OCI-LY7 (cell line): ENCODE data around the gene TEDC1. TPM values are rescaled to one million over a fixed set of nuclear protein-coding genes. Genes with fewer than 3 reads are reported as not detected.

Source experiments
- BruUV-seq: library from RNA; stranded (reverse); fragments of 400-500 nt; replicated peaks from 2 replicates; lab custom pipeline; 2021; lab: Mats Ljungman, UMichigan
- CTCF ChIA-PET: fragments of 300-600 bp; sonication (Branson Sonifier 250); formaldehyde crosslinking; loops from one replicate; lab custom pipeline; 2022; ENCODE audit warnings: antibody characterized with exemption; ENCODE audit not compliant: unreplicated experiment; lab: Charles Lee
- POLR2A ChIA-PET: fragments of 300-600 bp; sonication (Branson Sonifier 250); formaldehyde crosslinking; loops from one replicate; lab custom pipeline; 2022; ENCODE audit warnings: antibody characterized with exemption; lab: Charles Lee
- DNase-seq: peaks from one replicate; pipeline ENCODE4 v3.0.0-alpha.2; 2015; ENCODE audit warnings: low spot score
- H2AFZ ChIP-seq: fragments of 200-600 bp; sonication (generic), shearing (Covaris generic); 2 replicates; pipeline ENCODE4 v1.6.1; 2014; ENCODE audit warnings: mild to moderate bottlenecking, antibody characterized with exemption, low read length, moderate library complexity
- H3K27ac ChIP-seq: fragments of 200-600 bp; sonication (generic); 2 replicates; pipeline ENCODE4 v1.5.1; 2014; ENCODE audit warnings: mixed run types, low read depth, mild to moderate bottlenecking, moderate library complexity, low read length, inconsistent platforms; ENCODE audit not compliant: poor library complexity, severe bottlenecking
- H3K36me3 ChIP-seq: fragments of 200-600 bp; sonication (generic); 2 replicates; pipeline ENCODE4 v1.6.1; 2014; ENCODE audit warnings: mild to moderate bottlenecking, antibody characterized with exemption, low read length, moderate library complexity, mixed read lengths; ENCODE audit not compliant: insufficient read depth
- H3K4me1 ChIP-seq: fragments of 200-600 bp; sonication (generic); 2 replicates; pipeline ENCODE4 v1.5.1; 2014; ENCODE audit warnings: mild to moderate bottlenecking, low read length; ENCODE audit not compliant: insufficient read depth, poor library complexity, severe bottlenecking
- H3K4me2 ChIP-seq: fragments of 200-600 bp; sonication (generic); 2 replicates; pipeline ENCODE4 v1.6.1; 2014; ENCODE audit warnings: mild to moderate bottlenecking, low read length
- H3K4me3 ChIP-seq: fragments of 200-600 bp; sonication (generic); 2 replicates; pipeline ENCODE4 v1.5.1; 2014; ENCODE audit warnings: mild to moderate bottlenecking, low read depth, low read length; ENCODE audit not compliant: poor library complexity, severe bottlenecking
- H3K79me2 ChIP-seq: fragments of 200-600 bp; sonication (generic); 2 replicates; pipeline ENCODE4 v1.6.1; 2016; ENCODE audit warnings: low read depth, mild to moderate bottlenecking, low read length, moderate library complexity, mixed read lengths; ENCODE audit not compliant: insufficient read depth
- H3K9me2 ChIP-seq: fragments of 200-600 bp; sonication (generic); 2 replicates; pipeline ENCODE4 v1.6.1; 2016; ENCODE audit warnings: mild to moderate bottlenecking, low read length, mixed read lengths; ENCODE audit not compliant: insufficient read depth
- H3K9me3 ChIP-seq: fragments of 200-600 bp; sonication (generic); 2 replicates; pipeline ENCODE4 v1.6.1; 2014; ENCODE audit warnings: mild to moderate bottlenecking, mixed run types, low read length, mixed read lengths
- H4K20me1 ChIP-seq: fragments of 200-600 bp; sonication (generic); 2 replicates; pipeline ENCODE4 v1.6.1; 2014; ENCODE audit warnings: mild to moderate bottlenecking, antibody characterized with exemption, low read length, moderate library complexity, mixed read lengths; ENCODE audit not compliant: insufficient read depth
- CTCF ChIP-seq: fragments of 200-600 bp; sonication (generic); conservative IDR thresholded peaks from 2 replicates; pipeline ENCODE4 v1.5.1; 2014; ENCODE audit warnings: mild to moderate bottlenecking, antibody characterized with exemption, low read length, moderate library complexity, mixed read lengths
- EZH2phosphoT487 ChIP-seq: fragments of 200-600 bp; sonication (generic); IDR thresholded peaks from 2 replicates; pipeline ENCODE4 v1.6.1; 2018; ENCODE audit warnings: low read depth, borderline replicate concordance, mild to moderate bottlenecking, mixed run types, antibody characterized with exemption, low read length, moderate library complexity, mixed read lengths
- intact Hi-C: fragments of 100-400 bp; cut with micrococcal nuclease; formaldehyde crosslinking; loops from one replicate; pipeline ENCODE4 v1.10.0; 2022; ENCODE audit not compliant: unreplicated experiment
- total RNA-seq, 2 experiments: library from RNA; depleted of rRNA in 1 of 2; stranded (reverse); fragments of >200 nt in 1 of 2; shearing (Covaris generic) in 1 of 2; gene quantifications; 2 replicates each; pipeline ENCODE4 v1.2.3, GENCODE V29; 2014 to 2022

Gene TEDC1
- total RNA-seq, 2 experiments from 2014 or later = 53.2 to 55.8 TPM

GRCh38 chr14:105498430-105499255 lies 7.6 kb downstream of the TEDC1 start:
- H4K20me1 ChIP-seq = no peaks in the 10 kb centered on the region
- no peaks in the 10 kb centered on the region for H3K4me1 ChIP-seq
- no peak overlapping the region for H2AFZ ChIP-seq
- no peak overlapping the region for H3K4me2 ChIP-seq
- DNase-seq = no peak
- H3K4me3 ChIP-seq = no peak overlapping the region
- no peak overlapping the region for H3K27ac ChIP-seq
- H3K9me3 ChIP-seq = no peaks in the 10 kb centered on the region
- no peak for TF ChIP-seq EZH2phosphoT487
- TF ChIP-seq CTCF = no peak
- intact Hi-C loops = no loop called here
- ChIA-PET CTCF (no interaction called here), POLR2A (no interaction called here)
- H3K9me2 ChIP-seq = no peaks in the 10 kb centered on the region
- H3K79me2 ChIP-seq = no peaks in the 10 kb centered on the region
- BruUV-seq = no TSS peak
- H3K36me3 ChIP-seq = peaks cover 15% of the 10 kb centered on the region

GRCh38 chr14:105499256-105500035 lies 8.4 kb downstream of the TEDC1 start:
- intact Hi-C loops = no loop called here
- Histone ChIP-seq H3K4me3 (no peak overlapping the region), H3K36me3 (peaks cover 12% of the 10 kb centered on the region), H3K79me2 (no peaks in the 10 kb centered on the region), H3K9me3 (no peaks in the 10 kb centered on the region), H3K27ac (no peak overlapping the region), H2AFZ (no peak overlapping the region), H4K20me1 (no peaks in the 10 kb centered on the region), H3K4me2 (no peak overlapping the region), H3K4me1 (no peaks in the 10 kb centered on the region), H3K9me2 (no peaks in the 10 kb centered on the region)
- TF ChIP-seq EZH2phosphoT487 (no peak), CTCF (no peak)
- no TSS peak for BruUV-seq
- CTCF ChIA-PET = no interaction called here
- POLR2A ChIA-PET = no interaction called here
- DNase-seq = no peak
